Measurements from ENCODE around the gene OR1J2. TPM values are rescaled to one million over a fixed set of nuclear protein-coding genes. Genes with fewer than 3 reads are reported as not detected.

The OR1J2 gene
- total and polyA plus RNA-seq, 2 experiments from 2014 or later = not detected

DNA sequence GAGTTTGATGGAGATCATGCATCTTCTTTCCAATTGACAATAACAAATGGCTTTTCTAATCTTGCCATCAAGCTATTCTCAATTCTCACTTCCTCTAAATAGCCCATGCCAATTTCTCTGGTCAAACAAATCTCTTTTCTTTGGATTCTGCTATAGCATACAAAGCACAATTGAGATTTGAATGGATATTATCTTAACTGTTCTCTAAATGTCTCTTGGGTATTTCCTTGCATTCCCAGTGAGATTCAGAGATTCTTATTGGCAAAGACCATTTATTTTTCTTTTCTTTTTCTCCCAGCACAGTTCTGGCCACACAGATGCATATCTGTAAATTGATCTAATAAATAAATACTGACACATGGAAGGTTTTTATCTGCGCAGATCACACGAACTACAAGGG lies 42.2 kb downstream of the OR1J2 start, which contains the start of gene OR1N2:
Gene OR1N2, plus strand, starts transcription at position 301 of the 400 bp plus-strand sequence. CDS start 100 bp downstream, outside the sequence.
- Histone ChIP-seq H3K4me1 (ENCODE audit: low read depth) (no peaks in the 10 kb centered on the region), H3K4me3 (no peak within 1 kb of the TSS), H3K27me3 (no peaks in the 10 kb centered on the region), H3K9me3 (ENCODE audit: low read depth) (no peaks in the 10 kb centered on the region), H3K36me3 (no peaks in the 10 kb centered on the region), H3K27ac (no peak within 1 kb of the TSS)
- TF ChIP-seq, protein P1, sequence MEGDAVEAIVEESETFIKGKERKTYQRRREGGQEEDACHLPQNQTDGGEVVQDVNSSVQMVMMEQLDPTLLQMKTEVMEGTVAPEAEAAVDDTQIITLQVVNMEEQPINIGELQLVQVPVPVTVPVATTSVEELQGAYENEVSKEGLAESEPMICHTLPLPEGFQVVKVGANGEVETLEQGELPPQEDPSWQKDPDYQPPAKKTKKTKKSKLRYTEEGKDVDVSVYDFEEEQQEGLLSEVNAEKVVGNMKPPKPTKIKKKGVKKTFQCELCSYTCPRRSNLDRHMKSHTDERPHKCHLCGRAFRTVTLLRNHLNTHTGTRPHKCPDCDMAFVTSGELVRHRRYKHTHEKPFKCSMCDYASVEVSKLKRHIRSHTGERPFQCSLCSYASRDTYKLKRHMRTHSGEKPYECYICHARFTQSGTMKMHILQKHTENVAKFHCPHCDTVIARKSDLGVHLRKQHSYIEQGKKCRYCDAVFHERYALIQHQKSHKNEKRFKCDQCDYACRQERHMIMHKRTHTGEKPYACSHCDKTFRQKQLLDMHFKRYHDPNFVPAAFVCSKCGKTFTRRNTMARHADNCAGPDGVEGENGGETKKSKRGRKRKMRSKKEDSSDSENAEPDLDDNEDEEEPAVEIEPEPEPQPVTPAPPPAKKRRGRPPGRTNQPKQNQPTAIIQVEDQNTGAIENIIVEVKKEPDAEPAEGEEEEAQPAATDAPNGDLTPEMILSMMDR (IDR thresholded peaks at IDR 0.05; ENCODE audit: low read depth, low read length) = no peak
- no peak for DNase-seq (ENCODE audit: low read depth in 1 of 2, low spot score in 1 of 2)

Other genes with a start within 250 kb of the OR1J2 start
- gene RBM18, start 246.0 kb upstream of the OR1J2 start, total RNA-seq = 5.4 and 5.6 TPM in 2 replicates
- 16.7 and 28.2 TPM in 2 replicates for gene RBM18, start 246.0 kb upstream of the OR1J2 start, polyA plus RNA-seq
- 41.0 and 44.4 TPM in 2 replicates for gene MRRF, start 245.9 kb upstream of the OR1J2 start, total RNA-seq
- 45.3 and 45.5 TPM in 2 replicates for gene MRRF, start 245.9 kb upstream of the OR1J2 start, polyA plus RNA-seq
- gene PTGS1, start 139.8 kb upstream of the OR1J2 start, total RNA-seq = 0.74 and 1.2 TPM in 2 replicates
- gene PTGS1, start 139.8 kb upstream of the OR1J2 start, polyA plus RNA-seq = 1.4 TPM in 1 of 2 replicates, not detected in the other
- not detected in 2 replicates for gene OR1J1, start 32.9 kb upstream of the OR1J2 start, total RNA-seq
- gene OR1J1, start 32.9 kb upstream of the OR1J2 start, polyA plus RNA-seq = not detected in 2 replicates
- not detected in 2 replicates for gene OR1J4, start 8.3 kb downstream of the OR1J2 start, total RNA-seq
- not detected in 2 replicates for gene OR1J4, start 8.3 kb downstream of the OR1J2 start, polyA plus RNA-seq
- gene OR1N1, start 16.5 kb downstream of the OR1J2 start, total RNA-seq = not detected in 2 replicates
- not detected in 2 replicates for gene OR1N1, start 16.5 kb downstream of the OR1J2 start, polyA plus RNA-seq
- not detected in 2 replicates for gene OR1N2, start 42.3 kb downstream of the OR1J2 start, total RNA-seq
- gene OR1N2, start 42.3 kb downstream of the OR1J2 start, polyA plus RNA-seq = not detected in 2 replicates
- not detected in 2 replicates for gene OR1L8, start 72.6 kb downstream of the OR1J2 start, total RNA-seq
- gene OR1L8, start 72.6 kb downstream of the OR1J2 start, polyA plus RNA-seq = not detected in 2 replicates
- gene OR1Q1, start 103.9 kb downstream of the OR1J2 start, total RNA-seq = not detected in 2 replicates
- not detected in 2 replicates for gene OR1Q1, start 103.9 kb downstream of the OR1J2 start, polyA plus RNA-seq
- gene OR1B1, start 146.8 kb downstream of the OR1J2 start, total RNA-seq = not detected in 2 replicates
- gene OR1B1, start 146.8 kb downstream of the OR1J2 start, polyA plus RNA-seq = not detected in 2 replicates
- not detected in 2 replicates for gene OR1L1, start 150.9 kb downstream of the OR1J2 start, total RNA-seq
- gene OR1L1, start 150.9 kb downstream of the OR1J2 start, polyA plus RNA-seq = not detected in 2 replicates
- gene OR1L3, start 164.3 kb downstream of the OR1J2 start, total RNA-seq = not detected in 2 replicates
- not detected in 2 replicates for gene OR1L3, start 164.3 kb downstream of the OR1J2 start, polyA plus RNA-seq
- gene OR1L4, start 213.2 kb downstream of the OR1J2 start, total RNA-seq = not detected in 2 replicates
- gene OR1L4, start 213.2 kb downstream of the OR1J2 start, polyA plus RNA-seq = not detected in 2 replicates
- not detected in 2 replicates for gene OR1L6, start 231.5 kb downstream of the OR1J2 start, total RNA-seq
- gene OR1L6, start 231.5 kb downstream of the OR1J2 start, polyA plus RNA-seq = 0.56 TPM in 1 of 2 replicates, not detected in the other